HL-60 (cell line): ENCODE results near the gene ARG2.
A peak's percentile ranks its signal among the peaks of the same experiment; 100 is the strongest.

Experiments
- DNase-seq, 2 experiments: peaks; one replicate each; pipeline ENCODE4 v3.0.0-alpha.2; 2010 to 2020; ENCODE audit warnings: low read depth in 1 of 2, low spot score in 1 of 2
- H3K27ac ChIP-seq: fragments of 250-450 bp; sonication (Bioruptor Pico); replicated peaks from 2 replicates; pipeline ENCODE4 v1.5.1; 2020; ENCODE audit warnings: mild to moderate bottlenecking, moderate library complexity
- H3K27me3 ChIP-seq: fragments of 250-450 bp; sonication (Bioruptor Pico); 2 replicates; pipeline ENCODE4 v1.5.1; 2021; ENCODE audit warnings: mild to moderate bottlenecking, moderate library complexity; ENCODE audit not compliant: insufficient read depth, poor library complexity, severe bottlenecking
- H3K4me3 ChIP-seq: replicated peaks from 2 replicates; pipeline ENCODE4 v1.5.1; 2011; ENCODE audit warnings: mild to moderate bottlenecking, control low read depth, low read length; ENCODE audit not compliant: insufficient read depth
- GABPA ChIP-seq: IDR thresholded peaks from 2 replicates; pipeline ENCODE4 v1.6.1; 2012; ENCODE audit warnings: low read depth
- POLR2AphosphoS5 ChIP-seq: IDR thresholded peaks from 2 replicates; pipeline ENCODE4 v1.6.1; 2012; ENCODE audit warnings: low read depth
- SPI1 ChIP-seq: IDR thresholded peaks from 2 replicates; pipeline ENCODE4 v1.6.1; 2012; ENCODE audit warnings: low read depth, mild to moderate bottlenecking, borderline replicate concordance
- TF ChIP-seq, protein P1 (sequence below): IDR thresholded peaks from one replicate; pipeline ENCODE4 v1.5.1; 2011; ENCODE audit warnings: low read length, control low read depth, inconsistent platforms; ENCODE audit not compliant: insufficient read depth
- TF ChIP-seq, protein P2 (sequence below): IDR thresholded peaks from 2 replicates; pipeline ENCODE4 v1.6.1; 2012; ENCODE audit warnings: low read depth; ENCODE audit not compliant: insufficient replicate concordance

ARG2 gene

DNA sequence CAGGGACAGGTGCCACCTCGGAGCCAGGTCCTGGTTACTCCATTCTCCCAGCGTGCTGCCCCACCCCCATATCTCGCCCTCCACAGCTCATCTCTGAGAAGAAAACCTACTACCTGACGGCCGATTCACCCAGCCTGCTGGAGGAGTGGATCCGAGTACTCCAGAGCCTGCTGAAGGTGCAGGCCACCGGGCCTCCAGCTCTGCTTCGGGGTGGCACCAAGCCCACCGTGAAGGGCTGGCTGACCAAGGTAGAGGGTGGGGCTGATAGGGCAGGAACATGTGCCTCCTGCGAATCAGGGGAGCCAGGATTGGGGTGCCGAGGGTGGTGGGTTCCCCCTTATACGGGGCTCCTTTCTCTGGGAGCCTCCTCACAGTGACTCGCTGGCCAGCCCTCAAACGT is 45.6 kb upstream of the ARG2 start:
- no peak for DNase-seq
- Histone ChIP-seq H3K4me3 (no peak overlapping the region), H3K27ac (no peak overlapping the region), H3K27me3 (no peaks in the 10 kb centered on the region)
- TF ChIP-seq, protein P1, sequence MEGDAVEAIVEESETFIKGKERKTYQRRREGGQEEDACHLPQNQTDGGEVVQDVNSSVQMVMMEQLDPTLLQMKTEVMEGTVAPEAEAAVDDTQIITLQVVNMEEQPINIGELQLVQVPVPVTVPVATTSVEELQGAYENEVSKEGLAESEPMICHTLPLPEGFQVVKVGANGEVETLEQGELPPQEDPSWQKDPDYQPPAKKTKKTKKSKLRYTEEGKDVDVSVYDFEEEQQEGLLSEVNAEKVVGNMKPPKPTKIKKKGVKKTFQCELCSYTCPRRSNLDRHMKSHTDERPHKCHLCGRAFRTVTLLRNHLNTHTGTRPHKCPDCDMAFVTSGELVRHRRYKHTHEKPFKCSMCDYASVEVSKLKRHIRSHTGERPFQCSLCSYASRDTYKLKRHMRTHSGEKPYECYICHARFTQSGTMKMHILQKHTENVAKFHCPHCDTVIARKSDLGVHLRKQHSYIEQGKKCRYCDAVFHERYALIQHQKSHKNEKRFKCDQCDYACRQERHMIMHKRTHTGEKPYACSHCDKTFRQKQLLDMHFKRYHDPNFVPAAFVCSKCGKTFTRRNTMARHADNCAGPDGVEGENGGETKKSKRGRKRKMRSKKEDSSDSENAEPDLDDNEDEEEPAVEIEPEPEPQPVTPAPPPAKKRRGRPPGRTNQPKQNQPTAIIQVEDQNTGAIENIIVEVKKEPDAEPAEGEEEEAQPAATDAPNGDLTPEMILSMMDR: no peak
- TF ChIP-seq GABPA (no peak), SPI1 (no peak), POLR2AphosphoS5 (no peak)
- TF ChIP-seq, protein P2, sequence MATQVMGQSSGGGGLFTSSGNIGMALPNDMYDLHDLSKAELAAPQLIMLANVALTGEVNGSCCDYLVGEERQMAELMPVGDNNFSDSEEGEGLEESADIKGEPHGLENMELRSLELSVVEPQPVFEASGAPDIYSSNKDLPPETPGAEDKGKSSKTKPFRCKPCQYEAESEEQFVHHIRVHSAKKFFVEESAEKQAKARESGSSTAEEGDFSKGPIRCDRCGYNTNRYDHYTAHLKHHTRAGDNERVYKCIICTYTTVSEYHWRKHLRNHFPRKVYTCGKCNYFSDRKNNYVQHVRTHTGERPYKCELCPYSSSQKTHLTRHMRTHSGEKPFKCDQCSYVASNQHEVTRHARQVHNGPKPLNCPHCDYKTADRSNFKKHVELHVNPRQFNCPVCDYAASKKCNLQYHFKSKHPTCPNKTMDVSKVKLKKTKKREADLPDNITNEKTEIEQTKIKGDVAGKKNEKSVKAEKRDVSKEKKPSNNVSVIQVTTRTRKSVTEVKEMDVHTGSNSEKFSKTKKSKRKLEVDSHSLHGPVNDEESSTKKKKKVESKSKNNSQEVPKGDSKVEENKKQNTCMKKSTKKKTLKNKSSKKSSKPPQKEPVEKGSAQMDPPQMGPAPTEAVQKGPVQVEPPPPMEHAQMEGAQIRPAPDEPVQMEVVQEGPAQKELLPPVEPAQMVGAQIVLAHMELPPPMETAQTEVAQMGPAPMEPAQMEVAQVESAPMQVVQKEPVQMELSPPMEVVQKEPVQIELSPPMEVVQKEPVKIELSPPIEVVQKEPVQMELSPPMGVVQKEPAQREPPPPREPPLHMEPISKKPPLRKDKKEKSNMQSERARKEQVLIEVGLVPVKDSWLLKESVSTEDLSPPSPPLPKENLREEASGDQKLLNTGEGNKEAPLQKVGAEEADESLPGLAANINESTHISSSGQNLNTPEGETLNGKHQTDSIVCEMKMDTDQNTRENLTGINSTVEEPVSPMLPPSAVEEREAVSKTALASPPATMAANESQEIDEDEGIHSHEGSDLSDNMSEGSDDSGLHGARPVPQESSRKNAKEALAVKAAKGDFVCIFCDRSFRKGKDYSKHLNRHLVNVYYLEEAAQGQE: no peak

DNA sequence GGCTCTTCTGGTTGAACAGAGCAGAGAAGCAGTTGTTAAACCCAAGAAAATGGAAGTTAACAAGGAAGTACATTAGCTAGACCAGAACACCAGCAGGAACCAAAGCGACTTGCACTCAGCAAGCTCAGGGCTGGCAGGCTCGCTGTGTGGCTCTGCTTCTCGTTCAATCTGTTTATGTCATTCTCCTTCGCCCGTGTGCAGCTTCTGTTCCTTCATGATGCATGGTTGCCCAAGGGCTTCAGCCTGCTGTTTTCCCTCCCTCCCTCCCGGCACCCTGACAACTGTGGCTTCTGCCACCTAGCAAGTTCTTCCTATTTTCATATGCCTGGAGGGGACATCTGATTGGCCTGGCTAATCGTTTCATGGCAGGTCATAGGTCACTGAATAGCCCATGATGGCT is 44.9 kb upstream of the ARG2 start:
- DNase-seq: peak in 1 of 2 experiments; percentile 1
- no peaks in the 10 kb centered on the region for H3K27me3 ChIP-seq
- H3K4me3 ChIP-seq: no peak overlapping the region
- TF ChIP-seq, protein P1: no peak
- TF ChIP-seq GABPA: no peak
- TF ChIP-seq POLR2AphosphoS5: no peak
- no peak for TF ChIP-seq SPI1
- TF ChIP-seq, protein P2: no peak
- no peak overlapping the region for H3K27ac ChIP-seq

DNA sequence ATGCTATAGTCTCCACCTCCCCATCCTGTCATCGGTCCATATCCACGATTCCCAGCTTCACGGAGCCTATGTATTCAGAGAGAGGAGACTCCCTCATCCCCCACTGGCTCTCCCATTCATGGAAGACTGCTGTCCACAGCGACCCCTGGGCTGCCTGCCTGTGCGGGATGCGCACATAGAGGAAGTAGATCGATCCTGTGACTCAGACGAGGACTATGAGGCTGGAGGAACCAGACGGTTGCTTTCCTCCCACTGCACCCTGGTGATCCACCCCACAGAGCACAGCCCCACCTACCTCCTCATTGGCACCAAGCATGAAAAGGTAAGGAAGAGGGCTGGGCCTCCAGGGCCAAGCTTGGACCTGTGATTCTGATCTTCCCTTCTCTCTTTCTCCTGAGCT is 44.0 kb upstream of the ARG2 start:
- H3K4me3 ChIP-seq: no peak overlapping the region
- H3K27me3 ChIP-seq: no peaks in the 10 kb centered on the region
- TF ChIP-seq SPI1 (no peak), POLR2AphosphoS5 (no peak), GABPA (no peak)
- TF ChIP-seq, protein P2: no peak
- TF ChIP-seq, protein P1: no peak
- DNase-seq: no peak
- H3K27ac ChIP-seq: no peak overlapping the region
